Ovary (tissue), 9 donors: ENCODE data around the gene ZNF385A. TPM values are rescaled to one million over a fixed set of nuclear protein-coding genes. Genes with fewer than 3 reads are reported as not detected.

Experiments used
- DNase-seq, 5 donors: peaks; one replicate each; pipeline ENCODE4 v3.0.0-alpha.2; 2019 to 2020
- H3K27ac ChIP-seq, 2 donors: fragments of 200-600 bp; one replicate each; pipeline versions ENCODE4 v1.5.1 to v1.8.0; 2019 to 2022
- H3K27me3 ChIP-seq: fragments of 200-600 bp; one replicate; pipeline ENCODE4 v1.8.0; 2022
- H3K36me3 ChIP-seq: fragments of 200-600 bp; sonication (generic); one replicate; pipeline ENCODE4 v1.5.1; 2019
- H3K4me1 ChIP-seq: one replicate; pipeline ENCODE4 v1.8.1; 2013; ENCODE audit warnings: mild to moderate bottlenecking, moderate library complexity; ENCODE audit not compliant: insufficient read depth
- H3K4me3 ChIP-seq: fragments of 200-600 bp; sonication (generic); one replicate; pipeline ENCODE4 v1.5.1; 2017
- H3K9me3 ChIP-seq, 2 donors: fragments of 200-600 bp in 1 of 2; sonication (generic) in 1 of 2; one replicate each; pipeline versions ENCODE4 v1.5.1 to v1.8.1; 2013 to 2019; ENCODE audit warnings: mild to moderate bottlenecking in 1 of 2, moderate library complexity in 1 of 2
- EP300 ChIP-seq: sonication (generic); formaldehyde crosslinking; IDR thresholded peaks from one replicate; pipeline ENCODE4 v1.6.1; 2017; ENCODE audit warnings: antibody characterized with exemption
- POLR2A ChIP-seq: fragments of 450-650 bp; IDR thresholded peaks from one replicate; pipeline ENCODE4 v1.6.1; 2017; ENCODE audit warnings: antibody characterized with exemption, mild to moderate bottlenecking, moderate library complexity
- WGBS, 3 donors: extraction: QIAGEN DNeasy Blood & Tissue Kit in 1 of 3; methylation state at CpG; one replicate each; pipeline versions ENCODE4 v1.1.5 to v1.1.7; 2013 to 2017; 5-methylcytosine and 5-hydroxymethylcytosine counted together
- intact Hi-C, 4 donors: fragments of 100-400 bp; cut with DNase I; formaldehyde crosslinking; loops; one replicate each; pipeline versions ENCODE4 v1.11.0 to v1.15.1; 2022 to 2023
- polyA plus RNA-seq, 2 donors: library from polyadenylated mRNA; stranded (reverse); fragments of 200-250 nt in 1 of 2; fragments of 350-450 nt in 1 of 2; fragmentation: Illumina TruSeq in 1 of 2; extraction: RNeasy Lipid Tissue Mini Kit (QIAGEN cat#74804) in 1 of 2; gene quantifications; one replicate each; pipeline ENCODE4 v1.2.3, GENCODE V29; 2013 to 2014
- total RNA-seq, 7 donors: library from RNA; depleted of rRNA in 2 of 7; stranded (reverse); fragments of >200 nt in 2 of 7; fragmentation: NEBNext Ultra II Directional in 3 of 7; extraction: Animal tissue kit (Norgen Biotek cat#: 25700) in 3 of 7; gene quantifications; one replicate each; pipeline versions ENCODE4 v1.1.0 to v1.2.4, GENCODE V29; 2016 to 2023
- TF ChIP-seq, protein P1 (sequence below), 3 donors: fragments of 450-650 bp in 2 of 3; fragments of 200-600 bp in 1 of 3; IDR thresholded peaks; one replicate each; pipeline versions ENCODE4 v1.5.1 to v1.8.0; 2016 to 2022; ENCODE audit warnings: antibody characterized with exemption in 3 of 3, mild to moderate bottlenecking in 1 of 3
- donor health status: DM: no; HTN: no; CAD: no; lungs with moderate emphysema.
- donor health status: DM: no; HTN: no; CAD: no.
- donor health status: Bipolar disorder and iron deficiency.
- donor health status: DM: yes; HTN: yes; CAD: no.
- donor health status: DM: no; HTN: no; CAD: no.
- donor health status: DM: yes; HTN: yes; CAD: no.

The ZNF385A gene
- total and polyA plus RNA-seq, 9 donors: 3.6 to 30.5 (median 6.0) TPM

- WGBS, 3 donors: 71 to 75% (median 74%) methylated on average over 3 of the region's 3 CpGs
- Histone ChIP-seq H3K27ac (no peak overlapping the region), H3K4me1 (peaks cover 6% of the 10 kb centered on the region), H3K4me3 (no peak overlapping the region), H3K9me3 (no peaks in the 10 kb centered on the region), H3K27me3 (no peaks in the 10 kb centered on the region), H3K36me3 (no peaks in the 10 kb centered on the region)
- intact Hi-C loops: no loop called here
- no peak for DNase-seq
- TF ChIP-seq EP300: no peak
- TF ChIP-seq POLR2A: no peak
- TF ChIP-seq, protein P1, sequence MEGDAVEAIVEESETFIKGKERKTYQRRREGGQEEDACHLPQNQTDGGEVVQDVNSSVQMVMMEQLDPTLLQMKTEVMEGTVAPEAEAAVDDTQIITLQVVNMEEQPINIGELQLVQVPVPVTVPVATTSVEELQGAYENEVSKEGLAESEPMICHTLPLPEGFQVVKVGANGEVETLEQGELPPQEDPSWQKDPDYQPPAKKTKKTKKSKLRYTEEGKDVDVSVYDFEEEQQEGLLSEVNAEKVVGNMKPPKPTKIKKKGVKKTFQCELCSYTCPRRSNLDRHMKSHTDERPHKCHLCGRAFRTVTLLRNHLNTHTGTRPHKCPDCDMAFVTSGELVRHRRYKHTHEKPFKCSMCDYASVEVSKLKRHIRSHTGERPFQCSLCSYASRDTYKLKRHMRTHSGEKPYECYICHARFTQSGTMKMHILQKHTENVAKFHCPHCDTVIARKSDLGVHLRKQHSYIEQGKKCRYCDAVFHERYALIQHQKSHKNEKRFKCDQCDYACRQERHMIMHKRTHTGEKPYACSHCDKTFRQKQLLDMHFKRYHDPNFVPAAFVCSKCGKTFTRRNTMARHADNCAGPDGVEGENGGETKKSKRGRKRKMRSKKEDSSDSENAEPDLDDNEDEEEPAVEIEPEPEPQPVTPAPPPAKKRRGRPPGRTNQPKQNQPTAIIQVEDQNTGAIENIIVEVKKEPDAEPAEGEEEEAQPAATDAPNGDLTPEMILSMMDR (IDR thresholded peaks at IDR 0.05): no peak
Observed at GRCh38 chr12:54429014-54429471, 44.5 kb upstream of the ZNF385A start.

GRCh38 chr12:54428050-54429013 is 43.8 kb upstream of the ZNF385A start:
- 30 to 43% (median 41%) methylated on average over 13 of the region's 13 CpGs for WGBS, 3 donors
- Histone ChIP-seq H3K4me1 (peaks cover 6% of the 10 kb centered on the region), H3K27ac (no peak overlapping the region), H3K27me3 (no peaks in the 10 kb centered on the region), H3K9me3 (no peaks in the 10 kb centered on the region), H3K4me3 (no peak overlapping the region), H3K36me3 (no peaks in the 10 kb centered on the region)
- intact Hi-C loops: no loop called here
- no peak for DNase-seq
- TF ChIP-seq, protein P1 (IDR thresholded peaks at IDR 0.05): no peak
- no peak for TF ChIP-seq EP300
- TF ChIP-seq POLR2A: no peak

DNA sequence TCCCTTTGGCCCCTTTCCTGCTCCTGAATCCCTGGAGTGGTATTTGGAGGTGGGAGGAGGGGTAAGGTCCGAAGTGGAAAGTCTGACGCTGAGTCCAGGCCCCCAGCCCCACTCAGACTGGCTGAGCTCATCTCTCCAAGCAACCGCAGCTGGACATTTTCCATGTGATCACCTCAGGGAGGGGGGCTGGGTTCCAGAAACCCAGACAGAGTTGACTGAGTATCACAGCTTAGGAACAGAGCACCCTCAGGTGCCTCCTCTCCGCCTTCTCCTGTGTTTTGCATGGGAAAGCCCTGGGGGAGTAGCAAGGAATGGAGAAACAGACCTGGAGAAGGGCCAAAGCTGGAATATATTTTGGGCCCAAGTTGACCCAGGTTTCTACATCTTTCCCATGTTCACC is 42.6 kb upstream of the ZNF385A start:
- DNase-seq: no peak
- Histone ChIP-seq H3K9me3 (no peaks in the 10 kb centered on the region), H3K36me3 (no peaks in the 10 kb centered on the region), H3K4me1 (peaks cover 3% of the 10 kb centered on the region), H3K27ac (no peak overlapping the region), H3K4me3 (no peak overlapping the region), H3K27me3 (no peaks in the 10 kb centered on the region)
- TF ChIP-seq EP300: no peak
- TF ChIP-seq POLR2A: no peak
- TF ChIP-seq, protein P1 (IDR thresholded peaks at IDR 0.05): no peak
- 51 to 71% (median 66%) methylated on average over 4 of the region's 4 CpGs for WGBS, 3 donors
- intact Hi-C loops: no loop called here

- H3K4me3 ChIP-seq: no peak overlapping the region
- no peaks in the 10 kb centered on the region for H3K36me3 ChIP-seq
- no peaks in the 10 kb centered on the region for H3K9me3 ChIP-seq
- H3K27ac ChIP-seq: no peak overlapping the region
- H3K27me3 ChIP-seq: no peaks in the 10 kb centered on the region
- no peak for DNase-seq
- TF ChIP-seq POLR2A (no peak), EP300 (no peak)
- TF ChIP-seq, protein P1 (IDR thresholded peaks at IDR 0.05): no peak
- no peaks in the 10 kb centered on the region for H3K4me1 ChIP-seq
- intact Hi-C loops: no loop called here
- WGBS, 3 donors: 83 to 91% (median 85%) methylated on average over 3 of the region's 3 CpGs
Observed at GRCh38 chr12:54426690-54427089, 42.2 kb upstream of the ZNF385A start.
